Measurements from ENCODE around the gene CELSR1.

The CELSR1 gene

DNA sequence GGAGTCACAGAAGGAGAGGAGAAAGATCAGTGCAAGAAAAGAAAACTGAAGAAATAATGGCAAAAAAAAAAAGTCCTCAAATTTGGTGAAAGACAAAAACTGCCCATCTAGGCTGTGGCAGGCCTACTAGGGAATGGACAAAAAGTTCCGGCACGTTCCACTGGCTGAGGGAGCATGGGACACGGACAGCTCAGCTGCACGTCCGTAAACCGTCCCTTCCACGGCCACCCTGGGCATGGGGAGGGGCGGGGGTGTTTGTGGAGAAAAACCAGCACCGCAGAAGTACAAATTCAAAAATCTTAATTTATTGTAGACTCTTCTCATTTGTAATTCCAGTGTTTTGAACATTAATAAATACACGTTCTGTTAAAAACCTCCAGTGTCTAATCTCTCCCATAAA, 176.5 kb downstream of the CELSR1 start:
- H3K4me3 ChIP-seq (ENCODE audit: control insufficient read depth, low read depth, low read length): no peak overlapping the region
- TF ChIP-seq, protein P1, sequence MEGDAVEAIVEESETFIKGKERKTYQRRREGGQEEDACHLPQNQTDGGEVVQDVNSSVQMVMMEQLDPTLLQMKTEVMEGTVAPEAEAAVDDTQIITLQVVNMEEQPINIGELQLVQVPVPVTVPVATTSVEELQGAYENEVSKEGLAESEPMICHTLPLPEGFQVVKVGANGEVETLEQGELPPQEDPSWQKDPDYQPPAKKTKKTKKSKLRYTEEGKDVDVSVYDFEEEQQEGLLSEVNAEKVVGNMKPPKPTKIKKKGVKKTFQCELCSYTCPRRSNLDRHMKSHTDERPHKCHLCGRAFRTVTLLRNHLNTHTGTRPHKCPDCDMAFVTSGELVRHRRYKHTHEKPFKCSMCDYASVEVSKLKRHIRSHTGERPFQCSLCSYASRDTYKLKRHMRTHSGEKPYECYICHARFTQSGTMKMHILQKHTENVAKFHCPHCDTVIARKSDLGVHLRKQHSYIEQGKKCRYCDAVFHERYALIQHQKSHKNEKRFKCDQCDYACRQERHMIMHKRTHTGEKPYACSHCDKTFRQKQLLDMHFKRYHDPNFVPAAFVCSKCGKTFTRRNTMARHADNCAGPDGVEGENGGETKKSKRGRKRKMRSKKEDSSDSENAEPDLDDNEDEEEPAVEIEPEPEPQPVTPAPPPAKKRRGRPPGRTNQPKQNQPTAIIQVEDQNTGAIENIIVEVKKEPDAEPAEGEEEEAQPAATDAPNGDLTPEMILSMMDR (conservative IDR thresholded peaks at IDR 0.05; ENCODE audit: control insufficient read depth, insufficient read depth, low read depth, low read length): no peak
- no peak for DNase-seq (ENCODE audit: low read depth)

- DNase-seq (ENCODE audit: low read depth): no peak
- no peak overlapping the region for H3K4me3 ChIP-seq (ENCODE audit: control insufficient read depth, low read depth, low read length)
- TF ChIP-seq, protein P1 (conservative IDR thresholded peaks at IDR 0.05; ENCODE audit: control insufficient read depth, insufficient read depth, low read depth, low read length): no peak
Observed at GRCh38 chr22:46360097-46360496, 177.3 kb downstream of the CELSR1 start.

GRCh38 chr22:46359362-46359761, 178.1 kb downstream of the CELSR1 start:
- TF ChIP-seq, protein P1 (conservative IDR thresholded peaks at IDR 0.05; ENCODE audit: control insufficient read depth, insufficient read depth, low read depth, low read length): no peak
- no peak overlapping the region for H3K4me3 ChIP-seq (ENCODE audit: control insufficient read depth, low read depth, low read length)
- DNase-seq (ENCODE audit: low read depth): no peak

- no peak for DNase-seq (ENCODE audit: low read depth)
- TF ChIP-seq, protein P1 (conservative IDR thresholded peaks at IDR 0.05; ENCODE audit: control insufficient read depth, insufficient read depth, low read depth, low read length): no peak
- H3K4me3 ChIP-seq (ENCODE audit: control insufficient read depth, low read depth, low read length): no peak overlapping the region
Observed at GRCh38 chr22:46358766-46359165, 178.7 kb downstream of the CELSR1 start.

GRCh38 chr22:46357711-46358520, 179.5 kb downstream of the CELSR1 start:
- no peak overlapping the region for H3K4me3 ChIP-seq (ENCODE audit: control insufficient read depth, low read depth, low read length)
- no peak for DNase-seq (ENCODE audit: low read depth)
- TF ChIP-seq, protein P1 (conservative IDR thresholded peaks at IDR 0.05; ENCODE audit: control insufficient read depth, insufficient read depth, low read depth, low read length): no peak

GRCh38 chr22:46356496-46357480, 180.6 kb downstream of the CELSR1 start:
- no peak for DNase-seq (ENCODE audit: low read depth)
- TF ChIP-seq, protein P1 (conservative IDR thresholded peaks at IDR 0.05; ENCODE audit: control insufficient read depth, insufficient read depth, low read depth, low read length): no peak
- no peak overlapping the region for H3K4me3 ChIP-seq (ENCODE audit: control insufficient read depth, low read depth, low read length)
